ENCODE data around the gene SLC45A2. TPM values are rescaled to one million over a fixed set of nuclear protein-coding genes. Genes with fewer than 3 reads are reported as not detected.
A peak's percentile ranks its signal among the peaks of the same experiment; 100 is the strongest.

The SLC45A2 gene
- total RNA-seq, 1 experiment from 2014 or later, result not detected

GRCh38 chr5:33927685-33928084 is 56.8 kb downstream of the SLC45A2 start:
- Histone ChIP-seq H3K4me2 (ENCODE audit: insufficient read depth, insufficient read length, low read length) (no peak overlapping the region), H3K23ac (ENCODE audit: insufficient read length, low read depth, low read length) (no peak overlapping the region), H2BK15ac (ENCODE audit: low read depth, low read length) (no peak overlapping the region), H2AFZ (ENCODE audit: low read length) (no peak overlapping the region), H3K9me3 (ENCODE audit: control insufficient read depth, low read depth, low read length) (no peaks in the 10 kb centered on the region), H3K14ac (ENCODE audit: insufficient read depth, low read length) (no peak overlapping the region), H2AK5ac (ENCODE audit: insufficient read length, low read length) (no peak overlapping the region), H2BK120ac (ENCODE audit: low read depth, low read length, poor library complexity, severe bottlenecking) (no peak overlapping the region), H2BK20ac (ENCODE audit: low read depth, low read length, poor library complexity, severe bottlenecking) (no peak overlapping the region), H3K27me3 (ENCODE audit: insufficient read depth, low read length) (no peaks in the 10 kb centered on the region), H2BK5ac (ENCODE audit: insufficient read length, low read length) (no peak overlapping the region), H3K79me2 (ENCODE audit: insufficient read depth, low read length) (no peaks in the 10 kb centered on the region), H3K27ac (ENCODE audit: insufficient read length, low read depth, low read length) (no peak overlapping the region), H3K4ac (ENCODE audit: low read depth, low read length) (no peak overlapping the region), H4K91ac (ENCODE audit: insufficient read length, low read depth, low read length) (no peak overlapping the region), H3K18ac (ENCODE audit: insufficient read length, low read depth, low read length) (no peak overlapping the region), H4K5ac (ENCODE audit: insufficient read length, low read depth, low read length) (no peak overlapping the region), H4K8ac (replicated peaks; ENCODE audit: insufficient read length, low read depth, low read length) (no peak overlapping the region), H4K20me1 (ENCODE audit: control insufficient read depth, insufficient read depth, insufficient read length) (no peaks in the 10 kb centered on the region), H3K79me1 (ENCODE audit: insufficient read depth, low read depth, low read length, poor library complexity, severe bottlenecking) (no peaks in the 10 kb centered on the region), H3K23me2 (ENCODE audit: insufficient read length, low read depth, low read length, poor library complexity, severe bottlenecking) (no peaks in the 10 kb centered on the region), H3T11ph (ENCODE audit: low read length) (no peak overlapping the region), H3K9ac (ENCODE audit: extremely low read depth, insufficient read length, low read length) (no peak overlapping the region), H3K56ac (ENCODE audit: insufficient read length, low read depth, low read length) (no peak overlapping the region), H2BK12ac (ENCODE audit: insufficient read length, low read depth, low read length) (no peak overlapping the region), H3K4me1 (ENCODE audit: insufficient read depth, low read length) (peaks cover 7% of the 10 kb centered on the region; the same call in 1 of the 2 replicates)
- peaks cover 1% of the 10 kb centered on the region; the same call in 1 of the 2 replicates for H3K27me3 Mint-ChIP-seq (ENCODE audit: low read depth)
- TF ChIP-seq, protein P1, sequence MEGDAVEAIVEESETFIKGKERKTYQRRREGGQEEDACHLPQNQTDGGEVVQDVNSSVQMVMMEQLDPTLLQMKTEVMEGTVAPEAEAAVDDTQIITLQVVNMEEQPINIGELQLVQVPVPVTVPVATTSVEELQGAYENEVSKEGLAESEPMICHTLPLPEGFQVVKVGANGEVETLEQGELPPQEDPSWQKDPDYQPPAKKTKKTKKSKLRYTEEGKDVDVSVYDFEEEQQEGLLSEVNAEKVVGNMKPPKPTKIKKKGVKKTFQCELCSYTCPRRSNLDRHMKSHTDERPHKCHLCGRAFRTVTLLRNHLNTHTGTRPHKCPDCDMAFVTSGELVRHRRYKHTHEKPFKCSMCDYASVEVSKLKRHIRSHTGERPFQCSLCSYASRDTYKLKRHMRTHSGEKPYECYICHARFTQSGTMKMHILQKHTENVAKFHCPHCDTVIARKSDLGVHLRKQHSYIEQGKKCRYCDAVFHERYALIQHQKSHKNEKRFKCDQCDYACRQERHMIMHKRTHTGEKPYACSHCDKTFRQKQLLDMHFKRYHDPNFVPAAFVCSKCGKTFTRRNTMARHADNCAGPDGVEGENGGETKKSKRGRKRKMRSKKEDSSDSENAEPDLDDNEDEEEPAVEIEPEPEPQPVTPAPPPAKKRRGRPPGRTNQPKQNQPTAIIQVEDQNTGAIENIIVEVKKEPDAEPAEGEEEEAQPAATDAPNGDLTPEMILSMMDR (conservative IDR thresholded peaks at IDR 0.05), result no peak
- H3K36me3 Mint-ChIP-seq (ENCODE audit: insufficient read depth in 1 of 3, low read depth in 3 of 3), result no peaks in the 10 kb centered on the region; a peak in 1 of 7 replicates
- peak overlapping the region in 2 of 3 experiments; percentile 10 to 79; a peak in 4 of 7 replicates for H3K27ac Mint-ChIP-seq
- H3K9me3 Mint-ChIP-seq, result no peaks in the 10 kb centered on the region
- peak overlapping the region in 1 of 2 experiments; percentile 49; a peak in 2 of 5 replicates for H3K4me3 Mint-ChIP-seq
- DNase-seq, result no peak
- no CpG with 5 or more reads among the region's 4 CpGs for WGBS (ENCODE audit: extremely low coverage, insufficient read length, low lambda C conversion rate)
- peaks cover 41% of the 10 kb centered on the region in 2 experiments for H3K4me1 Mint-ChIP-seq
